PC-3 (cell line): ENCODE data around the gene ATP8A1. TPM values are rescaled to one million over a fixed set of nuclear protein-coding genes. Genes with fewer than 3 reads are reported as not detected.

Source experiments
- ATAC-seq: fragments of 200-7000 bp; cut with Tn5 transposase; 2 replicates; pipeline ENCODE4 v1.9.1; 2020; ENCODE audit warnings: mild to moderate bottlenecking, moderate library complexity
- BruUV-seq: library from RNA; stranded (reverse); fragments of 400-500 nt; replicated peaks from 2 replicates; lab custom pipeline; 2021; lab: Mats Ljungman, UMichigan
- CTCF ChIA-PET: fragments of 300-600 bp; sonication (Branson Sonifier 250); formaldehyde crosslinking; loops from one replicate; lab custom pipeline; 2022; ENCODE audit warnings: antibody characterized with exemption; lab: Charles Lee
- POLR2A ChIA-PET: fragments of 300-600 bp; sonication (Branson Sonifier 250); formaldehyde crosslinking; loops from one replicate; lab custom pipeline; 2022; ENCODE audit warnings: antibody characterized with exemption; ENCODE audit not compliant: unreplicated experiment; lab: Charles Lee
- DNase-seq: peaks from one replicate; pipeline ENCODE4 v3.0.0-alpha.2; 2015
- H2AFZ ChIP-seq: fragments of 300-600 bp; sonication (generic); 2 replicates; pipeline ENCODE4 v1.6.0; 2016; ENCODE audit warnings: antibody characterized with exemption, low read length
- H3F3A ChIP-seq: fragments of 300-600 bp; sonication (generic); one replicate; pipeline ENCODE4 v1.6.0; 2017; ENCODE audit warnings: antibody characterized with exemption, low read length, control low read depth, mild to moderate bottlenecking; ENCODE audit not compliant: unreplicated experiment
- H3K27ac ChIP-seq: fragments of 300-600 bp; sonication (generic); 2 replicates; pipeline ENCODE4 v1.5.1; 2016; ENCODE audit warnings: mild to moderate bottlenecking, low read length
- H3K27me3 ChIP-seq: fragments of 300-600 bp; sonication (generic); 2 replicates; pipeline ENCODE4 v1.6.1; 2016; ENCODE audit warnings: low read length, mixed read lengths
- H3K36me3 ChIP-seq: fragments of 300-600 bp; sonication (generic); 2 replicates; pipeline ENCODE4 v1.6.1; 2016; ENCODE audit warnings: low read depth, mixed run types, low read length, mixed read lengths
- H3K4me1 ChIP-seq: fragments of 300-600 bp; sonication (generic); 2 replicates; pipeline ENCODE4 v1.5.1; 2016; ENCODE audit warnings: low read length; ENCODE audit not compliant: insufficient read depth
- H3K4me2 ChIP-seq: fragments of 300-600 bp; sonication (generic); 2 replicates; pipeline ENCODE4 v1.6.0; 2016; ENCODE audit warnings: low read length
- H3K4me3 ChIP-seq: fragments of 300-600 bp; sonication (generic); 2 replicates; pipeline ENCODE4 v1.5.1; 2016; ENCODE audit warnings: mild to moderate bottlenecking, low read length, mixed read lengths
- H3K79me2 ChIP-seq: fragments of 300-600 bp; sonication (generic); 2 replicates; pipeline ENCODE4 v1.6.1; 2017; ENCODE audit warnings: low read length, mixed read lengths
- H3K9ac ChIP-seq: fragments of 300-600 bp; sonication (generic); 2 replicates; pipeline ENCODE4 v1.6.0; 2016; ENCODE audit warnings: mild to moderate bottlenecking, low read length
- H3K9me2 ChIP-seq: fragments of 300-600 bp; sonication (generic); replicated peaks from 2 replicates; pipeline ENCODE4 v1.6.1; 2016; ENCODE audit warnings: mixed run types, low read length, mixed read lengths
- H3K9me3 ChIP-seq: fragments of 300-600 bp; sonication (generic); 2 replicates; pipeline ENCODE4 v1.6.1; 2016; ENCODE audit warnings: low read length, mixed read lengths
- H4K20me1 ChIP-seq: fragments of 300-600 bp; sonication (generic); 2 replicates; pipeline ENCODE4 v1.6.1; 2016; ENCODE audit warnings: low read length, mixed read lengths
- EZH2 ChIP-seq: fragments of 300-600 bp; sonication (generic); IDR thresholded peaks from one replicate; pipeline ENCODE4 v1.6.1; 2017; ENCODE audit warnings: antibody characterized with exemption, mild to moderate bottlenecking, low read length; ENCODE audit not compliant: unreplicated experiment
- EZH2phosphoT487 ChIP-seq: fragments of 300-600 bp; sonication (generic); IDR thresholded peaks from 2 replicates; pipeline ENCODE4 v1.6.1; 2018; ENCODE audit warnings: mild to moderate bottlenecking, antibody characterized with exemption, low read length, borderline replicate concordance
- intact Hi-C: fragments of 100-400 bp; cut with micrococcal nuclease; formaldehyde crosslinking; loops from 2 replicates; pipeline ENCODE4 v1.9.0; 2023
- total RNA-seq: library from RNA; depleted of rRNA; stranded (reverse); fragments of >200 nt; gene quantifications from 2 replicates; pipeline ENCODE4 v1.2.3, GENCODE V29; 2014
- TF ChIP-seq, protein P1 (sequence below): fragments of 300-600 bp; sonication (generic); conservative IDR thresholded peaks from 2 replicates; pipeline ENCODE4 v1.5.1; 2017; ENCODE audit warnings: antibody characterized with exemption, low read depth, mild to moderate bottlenecking, low read length

Gene ATP8A1
- total RNA-seq, 1 experiment from 2014 or later = 3.9 TPM

DNA sequence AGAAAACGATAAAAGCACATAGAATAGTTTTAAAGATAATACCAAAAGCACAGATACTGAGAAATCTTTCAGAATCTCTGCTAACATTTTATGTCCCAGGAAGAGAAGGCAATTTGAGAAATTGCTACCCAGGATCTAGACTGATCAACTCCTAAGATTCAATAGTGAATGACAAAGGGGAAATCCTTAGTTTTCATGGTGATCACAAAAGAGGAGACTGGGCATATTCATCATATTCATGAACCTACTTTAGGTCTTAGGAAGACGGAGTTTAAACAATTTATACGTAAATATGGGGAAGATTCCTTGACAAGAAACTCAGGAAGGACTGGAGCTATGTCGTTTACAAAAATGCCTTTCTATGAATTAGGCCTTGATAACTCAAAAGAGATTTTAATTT, 172.3 kb downstream of the ATP8A1 start:
- no peak for DNase-seq
- ATAC-seq = no peak
- no peaks in the 10 kb centered on the region for H3K79me2 ChIP-seq
- no peaks in the 10 kb centered on the region for H3K36me3 ChIP-seq
- no peaks in the 10 kb centered on the region for H4K20me1 ChIP-seq
- CTCF ChIA-PET = no interaction called here
- H3K27me3 ChIP-seq = no peaks in the 10 kb centered on the region
- H3K9me3 ChIP-seq = no peaks in the 10 kb centered on the region
- POLR2A ChIA-PET = no interaction called here
- no peak overlapping the region for H3K9ac ChIP-seq
- no peak overlapping the region for H3K4me2 ChIP-seq
- intact Hi-C loops = no loop called here
- H3F3A ChIP-seq = no peaks in the 10 kb centered on the region
- no peak overlapping the region for H3K4me3 ChIP-seq
- peaks cover 19% of the 10 kb centered on the region for H3K4me1 ChIP-seq
- no TSS peak for BruUV-seq
- no peaks in the 10 kb centered on the region for H3K9me2 ChIP-seq
- H3K27ac ChIP-seq = peak overlapping the region; percentile 26; the same call in 1 of the 2 replicates
- TF ChIP-seq, protein P1, sequence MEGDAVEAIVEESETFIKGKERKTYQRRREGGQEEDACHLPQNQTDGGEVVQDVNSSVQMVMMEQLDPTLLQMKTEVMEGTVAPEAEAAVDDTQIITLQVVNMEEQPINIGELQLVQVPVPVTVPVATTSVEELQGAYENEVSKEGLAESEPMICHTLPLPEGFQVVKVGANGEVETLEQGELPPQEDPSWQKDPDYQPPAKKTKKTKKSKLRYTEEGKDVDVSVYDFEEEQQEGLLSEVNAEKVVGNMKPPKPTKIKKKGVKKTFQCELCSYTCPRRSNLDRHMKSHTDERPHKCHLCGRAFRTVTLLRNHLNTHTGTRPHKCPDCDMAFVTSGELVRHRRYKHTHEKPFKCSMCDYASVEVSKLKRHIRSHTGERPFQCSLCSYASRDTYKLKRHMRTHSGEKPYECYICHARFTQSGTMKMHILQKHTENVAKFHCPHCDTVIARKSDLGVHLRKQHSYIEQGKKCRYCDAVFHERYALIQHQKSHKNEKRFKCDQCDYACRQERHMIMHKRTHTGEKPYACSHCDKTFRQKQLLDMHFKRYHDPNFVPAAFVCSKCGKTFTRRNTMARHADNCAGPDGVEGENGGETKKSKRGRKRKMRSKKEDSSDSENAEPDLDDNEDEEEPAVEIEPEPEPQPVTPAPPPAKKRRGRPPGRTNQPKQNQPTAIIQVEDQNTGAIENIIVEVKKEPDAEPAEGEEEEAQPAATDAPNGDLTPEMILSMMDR = no peak
- TF ChIP-seq EZH2 = no peak
- no peak for TF ChIP-seq EZH2phosphoT487
- no peak overlapping the region for H2AFZ ChIP-seq

DNA sequence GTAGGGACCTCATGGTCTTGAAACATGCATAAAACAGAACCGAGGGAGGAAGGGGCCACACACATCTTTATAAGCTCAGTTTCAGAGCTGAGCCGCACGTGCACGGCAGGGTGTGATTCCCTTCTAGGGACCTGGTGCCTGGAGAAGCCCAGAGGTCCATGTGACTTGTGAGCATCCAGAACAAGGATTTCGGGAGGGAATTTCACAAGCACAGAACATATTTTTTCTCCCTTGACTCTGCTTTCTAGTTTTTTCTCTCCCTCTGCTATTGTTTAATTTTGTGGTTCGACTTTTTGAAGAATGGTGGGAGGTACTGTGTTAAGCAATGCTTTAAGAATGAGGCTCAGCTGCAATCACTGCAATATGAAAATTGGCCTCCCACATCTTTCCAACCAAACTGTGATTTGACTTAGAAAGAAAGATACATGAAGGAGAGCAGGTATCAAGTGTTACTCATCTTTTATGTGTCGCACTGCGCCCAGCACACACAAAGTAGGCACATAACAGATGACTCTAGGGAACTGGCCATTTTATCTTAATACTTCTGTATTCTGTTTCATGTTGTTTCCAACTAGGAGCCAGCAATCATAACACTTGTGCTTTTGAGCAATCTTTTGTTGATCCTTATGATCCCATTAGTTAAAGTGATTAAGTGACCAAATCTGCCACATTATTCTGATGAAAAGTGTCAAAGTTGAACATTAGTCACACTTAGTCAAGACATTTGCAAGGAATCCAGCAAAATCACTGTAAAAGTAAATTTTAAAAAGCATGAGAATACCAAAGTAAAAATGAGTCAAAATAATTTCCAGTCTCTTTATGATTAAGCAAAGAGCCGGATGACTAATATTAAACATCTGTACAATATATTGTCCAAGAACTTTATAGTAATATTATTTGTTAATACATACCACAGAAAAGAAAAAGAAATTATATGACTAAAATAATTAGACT, 173.2 kb downstream of the ATP8A1 start:
- no peak overlapping the region for H3K4me3 ChIP-seq
- no peaks in the 10 kb centered on the region for H3K79me2 ChIP-seq
- peaks cover 26% of the 10 kb centered on the region for H3K4me1 ChIP-seq
- H3K9ac ChIP-seq = no peak overlapping the region
- peak overlapping the region; percentile 69 for H3K27ac ChIP-seq
- H3K4me2 ChIP-seq = peak overlapping the region; percentile 28; the same call in 1 of the 2 replicates
- peak; percentile 83 for ATAC-seq
- no peak overlapping the region for H2AFZ ChIP-seq
- no peaks in the 10 kb centered on the region for H4K20me1 ChIP-seq
- ChIA-PET POLR2A (no interaction called here), CTCF (no interaction called here)
- no TSS peak for BruUV-seq
- no peaks in the 10 kb centered on the region for H3K27me3 ChIP-seq
- intact Hi-C loops = no loop called here
- no peaks in the 10 kb centered on the region for H3K9me3 ChIP-seq
- H3K36me3 ChIP-seq = no peaks in the 10 kb centered on the region
- no peaks in the 10 kb centered on the region for H3K9me2 ChIP-seq
- TF ChIP-seq, protein P1 = no peak
- DNase-seq = peak; percentile 42
- no peaks in the 10 kb centered on the region for H3F3A ChIP-seq
